Neutrophil (primary cell): ENCODE measurements around the gene RB1.
A peak's percentile ranks its signal among the peaks of the same experiment; 100 is the strongest.
"Not testable (repeated sequence)": the region's sequence is repeated elsewhere in the genome, so short reads cannot be mapped to it uniquely, and the experiment has no call there.

Source experiments
- H3K27ac ChIP-seq: fragments of 200-600 bp; sonication (generic); 2 replicates; pipeline ENCODE4 v1.5.1; 2016; ENCODE audit warnings: mild to moderate bottlenecking, moderate library complexity
- H3K27me3 ChIP-seq: fragments of 200-600 bp; sonication (generic); 2 replicates; pipeline ENCODE4 v1.6.0; 2016; ENCODE audit warnings: mild to moderate bottlenecking
- H3K36me3 ChIP-seq: fragments of 200-600 bp; sonication (generic); 2 replicates; pipeline ENCODE4 v1.5.1; 2017
- H3K4me1 ChIP-seq, 2 experiments: fragments of 200-600 bp in 1 of 2; sonication (generic) in 1 of 2; 1 replicate in 1 of 2; 2 replicates in 1 of 2; pipeline versions ENCODE4 v1.5.1 to v1.6.1; 2013 to 2016; ENCODE audit warnings: low read depth in 1 of 2, low read length in 1 of 2, mild to moderate bottlenecking in 1 of 2, moderate library complexity in 1 of 2; ENCODE audit not compliant: control insufficient read depth in 1 of 2, insufficient read depth in 1 of 2
- H3K4me3 ChIP-seq, 2 experiments: fragments of 200-600 bp in 1 of 2; sonication (generic) in 1 of 2; 1 replicate in 1 of 2; 2 replicates in 1 of 2; pipeline ENCODE4 v1.5.1; 2013 to 2016; ENCODE audit warnings: low read depth in 1 of 2, low read length in 1 of 2, mild to moderate bottlenecking in 1 of 2, moderate library complexity in 1 of 2
- H3K9me3 ChIP-seq: fragments of 200-600 bp; sonication (generic); 2 replicates; pipeline ENCODE4 v1.5.1; 2016
- CTCF ChIP-seq: fragments of 200-600 bp; sonication (generic); IDR thresholded peaks from 2 replicates; pipeline ENCODE4 v1.5.1; 2016; ENCODE audit warnings: antibody characterized with exemption

The RB1 gene

GRCh38 chr13:48411147-48411794 is 107.7 kb downstream of the RB1 start:
- peaks cover 6 to 11% of the 10 kb centered on the region in 2 experiments for H3K4me1 ChIP-seq
- peak overlapping the region; percentile 10 for H3K27ac ChIP-seq
- H3K36me3 ChIP-seq, result peaks cover 5% of the 10 kb centered on the region
- no peaks in the 10 kb centered on the region for H3K27me3 ChIP-seq
- peak overlapping the region in 1 of 2 experiments; percentile 54 for H3K4me3 ChIP-seq
- no peaks in the 10 kb centered on the region for H3K9me3 ChIP-seq
- TF ChIP-seq CTCF, result no peak

GRCh38 chr13:48411841-48412531 is 108.4 kb downstream of the RB1 start:
- no peaks in the 10 kb centered on the region for H3K9me3 ChIP-seq
- TF ChIP-seq CTCF, result no peak
- H3K4me1 ChIP-seq, result peaks cover 6 to 11% of the 10 kb centered on the region in 2 experiments
- no peaks in the 10 kb centered on the region for H3K27me3 ChIP-seq
- H3K27ac ChIP-seq, result peak overlapping the region; percentile 10
- H3K4me3 ChIP-seq, result peak overlapping the region; percentile 7 to 54
- H3K36me3 ChIP-seq, result peaks cover 10% of the 10 kb centered on the region

GRCh38 chr13:48412881-48413351 is 109.4 kb downstream of the RB1 start, which contains the start of gene LPAR6:
Gene LPAR6 (minus strand): TSS chr13:48413113. CDS start chr13:48412423, 690 bp downstream.
- TF ChIP-seq CTCF, result no peak
- Histone ChIP-seq H3K4me3 (peak within 1 kb of the TSS; percentile 20 to 54), H3K9me3 (no peaks in the 10 kb centered on the region), H3K27ac (peak within 1 kb of the TSS; percentile 40), H3K4me1 (peaks cover 6 to 11% of the 10 kb centered on the region in 2 experiments), H3K27me3 (no peaks in the 10 kb centered on the region), H3K36me3 (peaks cover 11% of the 10 kb centered on the region)

DNA sequence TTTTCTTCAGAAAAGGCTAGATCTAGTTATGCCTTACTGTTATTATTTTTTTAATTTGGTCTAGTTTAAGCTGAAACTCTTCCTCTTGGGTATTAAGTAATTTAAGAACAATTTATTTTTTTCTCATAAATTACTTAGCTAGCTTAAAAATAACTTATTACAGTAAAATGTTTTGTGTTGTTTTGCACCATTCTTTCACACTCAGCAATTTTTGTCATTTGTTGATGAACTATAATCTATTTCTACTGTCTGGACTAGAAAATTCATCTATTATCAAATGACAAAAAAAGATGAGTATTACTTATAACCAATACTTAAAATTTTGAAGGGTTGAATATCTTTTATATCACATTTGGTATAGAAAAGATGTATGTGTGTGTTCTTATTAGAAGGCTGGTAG is 111.0 kb downstream of the RB1 start:
- Histone ChIP-seq H3K4me1 (peaks cover 6 to 11% of the 10 kb centered on the region in 2 experiments), H3K36me3 (peaks cover 11% of the 10 kb centered on the region), H3K27ac (no peak overlapping the region), H3K27me3 (no peaks in the 10 kb centered on the region), H3K9me3 (no peaks in the 10 kb centered on the region), H3K4me3 (no peak overlapping the region)
- no peak for TF ChIP-seq CTCF

DNA sequence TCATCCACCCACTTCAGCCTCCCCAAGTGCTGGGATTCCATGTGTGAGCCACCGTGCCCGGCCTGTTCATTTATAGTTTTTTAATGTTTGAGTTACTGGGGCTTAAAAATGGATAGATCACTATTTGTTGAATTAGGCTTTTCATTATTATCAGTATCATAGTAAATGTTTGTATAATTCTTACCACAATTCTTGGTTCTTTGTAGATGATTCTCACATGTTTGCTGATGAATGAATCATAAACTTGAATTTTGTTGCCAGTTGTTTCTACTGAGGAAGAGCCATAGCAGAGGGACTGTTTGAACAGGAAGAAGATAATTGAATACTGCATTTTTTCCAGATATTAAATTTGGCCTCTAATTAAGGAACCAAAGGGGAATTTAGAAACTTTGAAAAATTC is 112.0 kb downstream of the RB1 start:
- peaks cover 6 to 11% of the 10 kb centered on the region in 2 experiments for H3K4me1 ChIP-seq
- TF ChIP-seq CTCF, result no peak
- no peaks in the 10 kb centered on the region for H3K27me3 ChIP-seq
- no peak overlapping the region for H3K4me3 ChIP-seq
- H3K36me3 ChIP-seq, result peaks cover 11% of the 10 kb centered on the region
- H3K9me3 ChIP-seq, result no peaks in the 10 kb centered on the region
- H3K27ac ChIP-seq, result no peak overlapping the region

DNA sequence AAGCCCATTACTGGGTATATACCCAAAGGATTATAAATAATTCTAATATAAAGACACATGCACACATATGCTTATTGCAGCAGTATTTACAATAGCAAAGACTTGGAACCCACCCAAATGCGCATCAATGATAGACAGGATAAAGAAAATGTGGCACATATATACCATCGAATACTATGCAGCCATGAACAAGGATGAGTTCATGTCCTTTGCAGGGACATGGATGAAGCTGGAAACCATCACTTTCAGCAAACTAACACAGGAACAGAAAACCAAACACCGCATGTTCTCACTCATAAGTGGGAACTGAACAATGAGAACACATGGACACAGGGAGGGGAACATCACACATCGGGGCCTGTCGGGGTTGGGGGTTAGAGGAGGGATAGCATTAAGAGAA is 118.5 kb downstream of the RB1 start:
- H3K36me3 ChIP-seq, H3K9me3 ChIP-seq, H3K4me1 ChIP-seq, H3K27me3 ChIP-seq, H3K27ac ChIP-seq, H3K4me3 ChIP-seq: not testable (repeated sequence)
